Breast epithelium (tissue), 4 donors: ENCODE measurements around the gene RAD51. TPM values are rescaled to one million over a fixed set of nuclear protein-coding genes. Genes with fewer than 3 reads are reported as not detected.

Experiments used
- DNase-seq, 2 donors: peaks; one replicate each; pipeline ENCODE4 v3.0.0-alpha.2; 2019; ENCODE audit warnings: low spot score in 2 of 2
- H3K27ac ChIP-seq, 2 donors: fragments of 200-600 bp; sonication (generic) in 1 of 2; one replicate each; pipeline ENCODE4 v1.5.1; 2016 to 2019; ENCODE audit warnings: mild to moderate bottlenecking in 1 of 2
- H3K27me3 ChIP-seq, 2 donors: fragments of 200-600 bp; sonication (generic) in 1 of 2; one replicate each; pipeline versions ENCODE4 v1.5.1 to v1.6.0; 2017 to 2019; ENCODE audit warnings: control low read depth in 1 of 2, mild to moderate bottlenecking in 1 of 2
- H3K36me3 ChIP-seq: fragments of 200-600 bp; one replicate; pipeline ENCODE4 v1.5.1; 2019
- H3K4me1 ChIP-seq, 2 donors: fragments of 200-600 bp; sonication (generic); one replicate each; pipeline ENCODE4 v1.5.1; 2016 to 2019; ENCODE audit warnings: control low read depth in 1 of 2
- H3K4me3 ChIP-seq, 3 donors: fragments of 200-600 bp; sonication (generic); 1 replicate in 2 of 3; 2 replicates in 1 of 3; pipeline ENCODE4 v1.5.1; 2016 to 2019; ENCODE audit warnings: mild to moderate bottlenecking in 3 of 3, moderate library complexity in 2 of 3
- H3K9me3 ChIP-seq, 2 donors: fragments of 200-600 bp; sonication (generic) in 1 of 2; one replicate each; pipeline ENCODE4 v1.5.1; 2016 to 2019; ENCODE audit warnings: control low read depth in 1 of 2
- CTCF ChIP-seq, 3 donors: fragments of 450-650 bp; IDR thresholded peaks; one replicate each; pipeline ENCODE4 v1.5.1; 2016 to 2017; ENCODE audit warnings: antibody characterized with exemption in 3 of 3, mild to moderate bottlenecking in 3 of 3, moderate library complexity in 3 of 3
- POLR2A ChIP-seq: fragments of 450-650 bp; IDR thresholded peaks from one replicate; pipeline ENCODE4 v1.6.1; 2016; ENCODE audit warnings: antibody characterized with exemption, mild to moderate bottlenecking, moderate library complexity
- POLR2AphosphoS5 ChIP-seq, 3 donors: sonication (generic); formaldehyde crosslinking; IDR thresholded peaks; one replicate each; pipeline ENCODE4 v1.6.1; 2017; ENCODE audit warnings: antibody characterized with exemption in 3 of 3
- intact Hi-C: fragments of 100-400 bp; cut with DNase I; formaldehyde crosslinking; loops from one replicate; pipeline ENCODE4 v1.15.1; 2023; ENCODE audit warnings: low total_unique reads
- total RNA-seq, 3 donors: library from RNA; depleted of rRNA; stranded (reverse); fragments of >200 nt; gene quantifications; one replicate each; pipeline ENCODE4 v1.1.0, GENCODE V29; 2016

Gene RAD51
- total RNA-seq, 3 donors from 2014 or later, result 0.44 TPM; not detected in 2

GRCh38 chr15:40722354-40722753, 27.4 kb downstream of the RAD51 start:
- Histone ChIP-seq H3K36me3 (no peaks in the 10 kb centered on the region), H3K4me1 (no peaks in the 10 kb centered on the region), H3K27ac (no peak overlapping the region), H3K27me3 (no peaks in the 10 kb centered on the region), H3K9me3 (no peaks in the 10 kb centered on the region), H3K4me3 (no peak overlapping the region)
- intact Hi-C loops, result no loop called here
- TF ChIP-seq CTCF (IDR thresholded peaks at IDR 0.05) (no peak), POLR2AphosphoS5 (IDR thresholded peaks at IDR 0.05) (no peak), POLR2A (no peak)
- no peak for DNase-seq

- no peaks in the 10 kb centered on the region for H3K9me3 ChIP-seq
- no peak for DNase-seq
- no peaks in the 10 kb centered on the region for H3K36me3 ChIP-seq
- no peaks in the 10 kb centered on the region for H3K27me3 ChIP-seq
- intact Hi-C loops, result no loop called here
- H3K4me3 ChIP-seq, result no peak overlapping the region
- TF ChIP-seq POLR2A, result no peak
- no peak for TF ChIP-seq POLR2AphosphoS5 (IDR thresholded peaks at IDR 0.05)
- no peak for TF ChIP-seq CTCF (IDR thresholded peaks at IDR 0.05)
- H3K27ac ChIP-seq, result no peak overlapping the region
- no peaks in the 10 kb centered on the region for H3K4me1 ChIP-seq
These were observed 28.0 kb downstream of the RAD51 start for GRCh38 chr15:40722934-40723333.

- DNase-seq, result no peak
- no peak overlapping the region for H3K27ac ChIP-seq
- intact Hi-C loops, result no loop called here
- no peak overlapping the region for H3K4me3 ChIP-seq
- no peak for TF ChIP-seq POLR2A
- no peak for TF ChIP-seq POLR2AphosphoS5 (IDR thresholded peaks at IDR 0.05)
- TF ChIP-seq CTCF (IDR thresholded peaks at IDR 0.05), result no peak
- H3K4me1 ChIP-seq, result no peaks in the 10 kb centered on the region
- H3K27me3 ChIP-seq, result no peaks in the 10 kb centered on the region
- H3K9me3 ChIP-seq, result no peaks in the 10 kb centered on the region
- H3K36me3 ChIP-seq, result no peaks in the 10 kb centered on the region
These were observed 28.9 kb downstream of the RAD51 start for GRCh38 chr15:40723919-40724318.

- DNase-seq, result no peak
- Histone ChIP-seq H3K27ac (no peak overlapping the region), H3K9me3 (no peaks in the 10 kb centered on the region), H3K4me1 (no peaks in the 10 kb centered on the region), H3K4me3 (no peak overlapping the region), H3K36me3 (peaks cover 2% of the 10 kb centered on the region), H3K27me3 (no peaks in the 10 kb centered on the region)
- TF ChIP-seq POLR2AphosphoS5 (IDR thresholded peaks at IDR 0.05) (no peak), POLR2A (no peak), CTCF (IDR thresholded peaks at IDR 0.05) (no peak)
- intact Hi-C loops, result no loop called here
These were observed 36.1 kb downstream of the RAD51 start for GRCh38 chr15:40731034-40731433.

- no peak for DNase-seq
- intact Hi-C loops, result no loop called here
- no peaks in the 10 kb centered on the region for H3K4me1 ChIP-seq
- H3K27me3 ChIP-seq, result no peaks in the 10 kb centered on the region
- H3K4me3 ChIP-seq, result no peak overlapping the region
- peaks cover 14% of the 10 kb centered on the region for H3K36me3 ChIP-seq
- H3K27ac ChIP-seq, result no peak overlapping the region
- no peaks in the 10 kb centered on the region for H3K9me3 ChIP-seq
- TF ChIP-seq POLR2AphosphoS5 (IDR thresholded peaks at IDR 0.05) (no peak), POLR2A (no peak), CTCF (IDR thresholded peaks at IDR 0.05) (no peak)
These were observed 41.6 kb downstream of the RAD51 start for GRCh38 chr15:40736575-40736974.
